Erythroblast (primary cell): ENCODE data around the gene CSNK1D.

Source experiments
- GATA1 ChIP-seq: IDR thresholded peaks from 2 replicates; pipeline ENCODE4 v1.6.1; 2011; ENCODE audit warnings: low read depth, mild to moderate bottlenecking, control low read depth, low read length, moderate library complexity
- POLR2A ChIP-seq: IDR thresholded peaks from 2 replicates; pipeline ENCODE4 v1.6.1; 2011; ENCODE audit warnings: mild to moderate bottlenecking, low read length

DNA sequence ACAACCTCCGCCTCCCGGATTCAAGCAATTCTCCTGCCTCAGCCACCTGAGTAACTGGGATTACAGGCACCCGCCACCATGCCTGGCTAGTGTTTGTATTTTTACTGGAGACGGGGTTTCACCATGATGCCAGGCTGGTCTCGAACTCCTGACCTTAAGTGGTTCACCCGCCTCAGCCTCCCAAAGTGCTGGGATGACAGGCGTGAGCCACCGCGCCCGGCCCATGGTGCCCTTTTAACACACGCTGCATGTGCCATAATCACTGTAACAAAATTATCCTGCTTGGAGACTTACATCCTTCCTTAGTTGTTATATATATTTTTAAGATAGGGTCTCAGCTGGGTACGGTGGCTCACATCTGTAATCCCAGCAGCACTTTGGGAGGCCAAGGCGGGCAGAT, 38.5 kb upstream of the CSNK1D start:
- TF ChIP-seq POLR2A (no peak), GATA1 (no peak)
